Smooth muscle cell (in vitro differentiated cells): Measurements from ENCODE around the gene ARHGEF7. TPM values are rescaled to one million over a fixed set of nuclear protein-coding genes. Genes with fewer than 3 reads are reported as not detected.

Experiments
- DNase-seq: peaks from one replicate; lab custom pipeline; 2025; ENCODE audit not compliant: unreplicated experiment; lab: John Stamatoyannopoulos, UW
- H2AFZ ChIP-seq: fragments of 200-600 bp; sonication (generic); 2 replicates; pipeline ENCODE4 v1.6.0; 2016; ENCODE audit warnings: antibody characterized with exemption, low read depth, mild to moderate bottlenecking
- H3F3A ChIP-seq: fragments of 200-600 bp; sonication (generic); 2 replicates; pipeline ENCODE4 v1.6.0; 2017; ENCODE audit warnings: antibody characterized with exemption, low read depth
- H3K27ac ChIP-seq: fragments of 200-600 bp; sonication (generic); 2 replicates; pipeline ENCODE4 v1.5.1; 2016; ENCODE audit warnings: low read depth, mild to moderate bottlenecking
- H3K27me3 ChIP-seq: fragments of 200-600 bp; sonication (generic); 2 replicates; pipeline ENCODE4 v1.6.1; 2016; ENCODE audit warnings: low read depth, mild to moderate bottlenecking
- H3K36me3 ChIP-seq: fragments of 200-600 bp; sonication (generic); 2 replicates; pipeline ENCODE4 v1.5.1; 2016; ENCODE audit warnings: low read depth
- H3K4me1 ChIP-seq: fragments of 200-600 bp; sonication (generic); 2 replicates; pipeline ENCODE4 v1.5.1; 2016; ENCODE audit warnings: low read depth
- H3K4me2 ChIP-seq: fragments of 200-600 bp; sonication (generic); 2 replicates; pipeline ENCODE4 v1.6.0; 2016; ENCODE audit warnings: mild to moderate bottlenecking
- H3K4me3 ChIP-seq: fragments of 200-600 bp; sonication (generic); 2 replicates; pipeline ENCODE4 v1.5.1; 2016; ENCODE audit warnings: mild to moderate bottlenecking
- H3K79me2 ChIP-seq: fragments of 200-600 bp; sonication (generic); 2 replicates; pipeline ENCODE4 v1.6.0; 2016; ENCODE audit warnings: low read depth, mild to moderate bottlenecking
- H3K9ac ChIP-seq: fragments of 200-600 bp; sonication (generic); 2 replicates; pipeline ENCODE4 v1.6.0; 2016; ENCODE audit warnings: low read depth
- H3K9me3 ChIP-seq: fragments of 200-600 bp; sonication (generic); replicated peaks from 2 replicates; pipeline ENCODE4 v1.5.1; 2016; ENCODE audit warnings: low read depth
- H4K20me1 ChIP-seq: fragments of 200-600 bp; sonication (generic); 2 replicates; pipeline ENCODE4 v1.6.0; 2016; ENCODE audit warnings: low read depth
- CTCF ChIP-seq: fragments of 200-600 bp; sonication (generic); IDR thresholded peaks from 2 replicates; pipeline ENCODE4 v1.5.1; 2017; ENCODE audit warnings: borderline replicate concordance, mild to moderate bottlenecking, antibody characterized with exemption; ENCODE audit not compliant: insufficient read depth, poor library complexity, severe bottlenecking
- WGBS: methylation state at CpG from one replicate; pipeline ENCODE4 v1.1.7; 2016; ENCODE audit warnings: low lambda C conversion rate; 5-methylcytosine and 5-hydroxymethylcytosine counted together
- polyA plus RNA-seq: library from polyadenylated mRNA; unstranded; fragments of >200 nt; fragmentation: Nextera tagmentation; extraction: Ambion mirVana; gene quantifications from 2 replicates; pipeline ENCODE4 v1.2.1, GENCODE V29; 2016
- total RNA-seq: library from RNA; depleted of rRNA; stranded (reverse); fragments of >200 nt; gene quantifications from 2 replicates; pipeline ENCODE4 v1.2.3, GENCODE V29; 2014

ARHGEF7 gene
- total and polyA plus RNA-seq, 2 experiments from 2014 or later = 13.8 to 32.4 TPM

- Histone ChIP-seq H3K79me2 (peaks cover 5% of the 10 kb centered on the region), H3K4me1 (peaks cover 7% of the 10 kb centered on the region), H3K4me3 (no peak overlapping the region), H4K20me1 (peaks cover 62% of the 10 kb centered on the region), H3K9ac (no peak overlapping the region), H3F3A (no peaks in the 10 kb centered on the region), H3K27me3 (no peaks in the 10 kb centered on the region), H3K27ac (no peak overlapping the region), H3K36me3 (peaks cover 9% of the 10 kb centered on the region), H3K9me3 (no peaks in the 10 kb centered on the region), H2AFZ (no peak overlapping the region), H3K4me2 (no peak overlapping the region)
- no peak for DNase-seq
- WGBS = 94% methylated on average over 15 of the region's 15 CpGs
- no peak for TF ChIP-seq CTCF
Measured at GRCh38 chr13:111239764-111240670, 124.9 kb downstream of the ARHGEF7 start.

GRCh38 chr13:111241006-111241755, 126.1 kb downstream of the ARHGEF7 start:
- Histone ChIP-seq H3K27me3 (no peaks in the 10 kb centered on the region), H4K20me1 (peaks cover 61% of the 10 kb centered on the region), H3F3A (no peaks in the 10 kb centered on the region), H3K27ac (no peak overlapping the region), H3K4me1 (peaks cover 7% of the 10 kb centered on the region), H3K36me3 (peaks cover 9% of the 10 kb centered on the region), H3K9ac (no peak overlapping the region), H3K4me3 (no peak overlapping the region), H3K4me2 (no peak overlapping the region), H3K9me3 (no peaks in the 10 kb centered on the region), H3K79me2 (peaks cover 5% of the 10 kb centered on the region), H2AFZ (no peak overlapping the region)
- DNase-seq = no peak
- no peak for TF ChIP-seq CTCF
- 91% methylated on average over 16 of the region's 16 CpGs for WGBS

- TF ChIP-seq CTCF = no peak
- no peaks in the 10 kb centered on the region for H3K9me3 ChIP-seq
- no peak overlapping the region for H2AFZ ChIP-seq
- H3K27me3 ChIP-seq = no peaks in the 10 kb centered on the region
- 95% methylated on average over 11 of the region's 11 CpGs for WGBS
- no peak overlapping the region for H3K9ac ChIP-seq
- no peak overlapping the region for H3K4me3 ChIP-seq
- H3F3A ChIP-seq = no peaks in the 10 kb centered on the region
- peaks cover 5% of the 10 kb centered on the region for H3K79me2 ChIP-seq
- H4K20me1 ChIP-seq = peaks cover 61% of the 10 kb centered on the region
- H3K36me3 ChIP-seq = peaks cover 16% of the 10 kb centered on the region
- no peak for DNase-seq
- H3K27ac ChIP-seq = no peak overlapping the region
- H3K4me2 ChIP-seq = no peak overlapping the region
- peaks cover 7% of the 10 kb centered on the region for H3K4me1 ChIP-seq
Measured at GRCh38 chr13:111241862-111242261, 126.8 kb downstream of the ARHGEF7 start.
